ENCODE results near the gene OR56A3. TPM values are rescaled to one million over a fixed set of nuclear protein-coding genes. Genes with fewer than 3 reads are reported as not detected.

The OR56A3 gene
- polyA plus RNA-seq, 3 donors from 2014 or later, result not detected

DNA sequence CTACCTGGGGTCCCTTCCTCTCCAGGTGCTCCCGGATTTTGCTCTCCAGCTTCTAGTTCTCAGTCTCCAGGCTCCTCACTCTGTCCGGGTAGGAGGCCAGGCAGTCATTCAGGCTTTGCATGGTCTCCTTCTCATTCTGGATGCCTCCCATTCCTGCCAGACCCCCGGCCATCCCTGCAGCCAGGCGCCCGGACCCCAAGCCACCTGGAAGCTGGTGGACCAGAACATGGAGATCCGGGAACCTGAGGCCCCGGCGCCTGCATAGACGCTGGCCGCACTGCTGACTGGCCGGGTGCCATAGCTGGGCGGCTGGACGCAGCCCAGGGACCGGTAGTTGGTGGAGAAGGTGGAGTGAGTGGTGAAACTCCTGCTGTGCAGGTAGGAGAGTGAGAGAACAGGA, 52.7 kb downstream of the OR56A3 start:
- no peak overlapping the region for H3K4me3 Mint-ChIP-seq
- no peaks in the 10 kb centered on the region for H3K4me1 Mint-ChIP-seq

More for the DNA sequence above, 52.7 kb downstream of the OR56A3 start:
- Mint-ChIP-seq H3K36me3 (no peaks in the 10 kb centered on the region), H3K9me3 (no peaks in the 10 kb centered on the region), H3K27ac (no peak overlapping the region), H3K27me3 (ENCODE audit: low read depth in 3 of 3) (peaks cover 0 to 8% (median 2%) of the 10 kb centered on the region in 3 donors)
- DNase-seq, result no peak

Other genes starting within 250 kb of the OR56A3 start
- under 1 TPM in 1 of 3 donors, not detected in 2; 0.28 TPM for gene OR56B1, start 205.8 kb upstream of the OR56A3 start, polyA plus RNA-seq
- not detected for gene OR52N4, start 188.0 kb upstream of the OR56A3 start, polyA plus RNA-seq
- not detected for gene OR52N5, start 158.9 kb upstream of the OR56A3 start, polyA plus RNA-seq
- not detected for gene OR52N1, start 151.0 kb upstream of the OR56A3 start, polyA plus RNA-seq
- gene OR52N2, start 133.3 kb upstream of the OR56A3 start, polyA plus RNA-seq, result not detected
- not detected for gene OR52E6, start 100.4 kb upstream of the OR56A3 start, polyA plus RNA-seq
- gene OR52E8, start 84.6 kb upstream of the OR56A3 start, polyA plus RNA-seq, result not detected
- not detected for gene OR52E4, start 61.6 kb upstream of the OR56A3 start, polyA plus RNA-seq
- gene OR52E5, start 49.0 kb upstream of the OR56A3 start, polyA plus RNA-seq, result not detected
- not detected for gene OR56A5, start 26.2 kb downstream of the OR56A3 start, polyA plus RNA-seq
- not detected for gene OR52L1, start 44.7 kb downstream of the OR56A3 start, polyA plus RNA-seq
- not detected for gene OR56A4, start 64.7 kb downstream of the OR56A3 start, polyA plus RNA-seq
- gene OR56A1, start 88.5 kb downstream of the OR56A3 start, polyA plus RNA-seq, result not detected
- gene OR56B4, start 165.4 kb downstream of the OR56A3 start, polyA plus RNA-seq, result under 1 TPM in 1 of 3 donors, not detected in 2; 0.18 TPM
- gene OR52B2, start 228.1 kb downstream of the OR56A3 start, polyA plus RNA-seq, result not detected

Measured in immature natural killer cell (primary cell).